Lung (tissue), 12 donors: Measurements from ENCODE around the gene JAM3. TPM values are rescaled to one million over a fixed set of nuclear protein-coding genes. Genes with fewer than 3 reads are reported as not detected.
A peak's percentile ranks its signal among the peaks of the same experiment; 100 is the strongest.
"Not testable (repeated sequence)": the region's sequence is repeated elsewhere in the genome, so short reads cannot be mapped to it uniquely, and the experiment has no call there.

Source experiments
- ATAC-seq: fragments of 200-7000 bp; cut with Tn5 transposase; one replicate; pipeline ENCODE4 v1.9.1; 2020; ENCODE audit warnings: moderate number of reproducible peaks; ENCODE audit not compliant: insufficient read depth, low FRiP score
- DNase-seq, 3 donors: peaks; one replicate each; pipeline ENCODE4 v3.0.0-alpha.2; 2013 to 2017
- H3K27ac ChIP-seq, 2 donors: one replicate each; pipeline ENCODE4 v1.5.1; 2013; ENCODE audit warnings: mild to moderate bottlenecking in 2 of 2, moderate library complexity in 2 of 2, control low read depth in 1 of 2, inconsistent platforms in 1 of 2, low read depth in 1 of 2, low read length in 1 of 2
- H3K27me3 ChIP-seq, 3 donors: one replicate each; pipeline ENCODE4 v1.5.1; 2013; ENCODE audit warnings: low read length in 2 of 3; ENCODE audit not compliant: control insufficient read depth in 3 of 3, insufficient read depth in 3 of 3
- H3K36me3 ChIP-seq, 4 donors: one replicate each; pipeline ENCODE4 v1.5.1; 2013; ENCODE audit warnings: low read length in 4 of 4, mild to moderate bottlenecking in 1 of 4, moderate library complexity in 1 of 4; ENCODE audit not compliant: control insufficient read depth in 4 of 4, insufficient read depth in 4 of 4
- H3K4me1 ChIP-seq, 5 donors: one replicate each; pipeline ENCODE4 v1.5.1; 2013; ENCODE audit warnings: low read length in 5 of 5, mild to moderate bottlenecking in 2 of 5, moderate library complexity in 1 of 5; ENCODE audit not compliant: control insufficient read depth in 5 of 5, insufficient read depth in 5 of 5
- H3K4me3 ChIP-seq: one replicate; pipeline ENCODE4 v1.5.1; 2013; ENCODE audit warnings: mild to moderate bottlenecking, control low read depth, moderate library complexity
- H3K9ac ChIP-seq, 2 donors: one replicate each; pipeline ENCODE4 v1.5.1; 2013; ENCODE audit warnings: low read length in 2 of 2, control low read depth in 1 of 2; ENCODE audit not compliant: insufficient read depth in 1 of 2
- H3K9me3 ChIP-seq, 4 donors: one replicate each; pipeline ENCODE4 v1.5.1; 2013; ENCODE audit warnings: low read length in 3 of 4, mild to moderate bottlenecking in 1 of 4, moderate library complexity in 1 of 4; ENCODE audit not compliant: control insufficient read depth in 4 of 4, insufficient read depth in 3 of 4
- CTCF ChIP-seq: IDR thresholded peaks from 2 replicates; pipeline ENCODE4 v1.5.1; 2012; ENCODE audit warnings: mild to moderate bottlenecking; ENCODE audit errors: control extremely low read depth, extremely low read depth
- WGBS, 2 donors: extraction: QIAGEN DNeasy Blood & Tissue Kit; methylation state at CpG; one replicate each; pipeline ENCODE4 v1.1.7; 2013; 5-methylcytosine and 5-hydroxymethylcytosine counted together
- polyA plus RNA-seq, 2 donors: library from polyadenylated mRNA; stranded (reverse); fragments of 200-250 nt; gene quantifications; one replicate each; pipeline ENCODE4 v1.2.1, GENCODE V29; 2013
- total RNA-seq, 2 donors: library from RNA; depleted of rRNA in 1 of 2; stranded (reverse); fragments of >200 nt in 1 of 2; gene quantifications; one replicate each; pipeline ENCODE4 v1.2.1, GENCODE V29; 2014 to 2021
- donor health status: control.
- donor health status: control.
- donor health status: Bipolar disorder and iron deficiency.
- donor health status: healthy.
- donor health status: DM: yes; HTN: yes; CAD: no.

JAM3 gene
- total and polyA plus RNA-seq, 4 donors, result 10.3 to 72.2 (median 23.6) TPM

GRCh38 chr11:134176284-134176683 lies 107.4 kb downstream of the JAM3 start:
- ATAC-seq (no peak), DNase-seq (no peak)
- Histone ChIP-seq H3K27me3 (no peaks in the 10 kb centered on the region), H3K4me3 (no peak overlapping the region), H3K36me3 (peaks cover 16 to 26% (median 21%) of the 10 kb centered on the region in 4 donors), H3K4me1 (no peaks in the 10 kb centered on the region), H3K9me3 (no peaks in the 10 kb centered on the region), H3K27ac (no peak overlapping the region), H3K9ac (no peak overlapping the region)
- TF ChIP-seq CTCF, result no peak
- WGBS, 2 donors, result 96% methylated on average over 13 of the region's 13 CpGs

- DNase-seq (peak in 1 of 3 donors; percentile 5), ATAC-seq (no peak)
- no peaks in the 10 kb centered on the region for H3K27me3 ChIP-seq
- H3K36me3 ChIP-seq, result peaks cover 14 to 25% (median 20%) of the 10 kb centered on the region in 4 donors
- H3K9me3 ChIP-seq, result no peaks in the 10 kb centered on the region
- TF ChIP-seq CTCF, result no peak
- H3K9ac ChIP-seq, result no peak overlapping the region
- no peak overlapping the region for H3K27ac ChIP-seq
- no peaks in the 10 kb centered on the region for H3K4me1 ChIP-seq
- WGBS, 2 donors, result 68 to 79% methylated on average over 5 of the region's 5 CpGs
- no peak overlapping the region for H3K4me3 ChIP-seq
Measured at GRCh38 chr11:134178032-134178674, 109.3 kb downstream of the JAM3 start.

- H3K36me3 ChIP-seq, result peaks cover 16 to 34% (median 18%) of the 10 kb centered on the region in 4 donors
- TF ChIP-seq CTCF, result no peak
- H3K27ac ChIP-seq, result no peak overlapping the region
Measured at GRCh38 chr11:134181707-134182106, 112.8 kb downstream of the JAM3 start.

GRCh38 chr11:134188092-134188491 lies 119.2 kb downstream of the JAM3 start:
- H3K36me3 ChIP-seq, result peaks cover 24 to 47% (median 43%) of the 10 kb centered on the region in 4 donors
- H3K9me3 ChIP-seq, H3K4me3 ChIP-seq, H3K27me3 ChIP-seq, H3K9ac ChIP-seq, ATAC-seq, DNase-seq, H3K4me1 ChIP-seq, H3K27ac ChIP-seq: not testable (repeated sequence)
- WGBS, 2 donors, result 98% methylated on average over 8 of the region's 8 CpGs

More at GRCh38 chr11:134181707-134182106, 112.8 kb downstream of the JAM3 start:
- no peaks in the 10 kb centered on the region for H3K27me3 ChIP-seq
- DNase-seq (no peak), ATAC-seq (no peak)
- no peak overlapping the region for H3K9ac ChIP-seq
- H3K4me1 ChIP-seq, result no peaks in the 10 kb centered on the region
- H3K4me3 ChIP-seq, result no peak overlapping the region
- no peaks in the 10 kb centered on the region for H3K9me3 ChIP-seq
- 92 to 94% methylated on average over 4 of the region's 4 CpGs for WGBS, 2 donors
